Fibroblast of peridontal ligament (primary cell): Measurements from ENCODE around the gene RPS2.
"Not testable (repeated sequence)": the region's sequence is repeated elsewhere in the genome, so short reads cannot be mapped to it uniquely, and the experiment has no call there.

ENCODE experiments used
- DNase-seq: peaks from one replicate; pipeline ENCODE4 v3.0.0-alpha.2; 2010; ENCODE audit errors: extremely low read depth

The RPS2 gene

DNA sequence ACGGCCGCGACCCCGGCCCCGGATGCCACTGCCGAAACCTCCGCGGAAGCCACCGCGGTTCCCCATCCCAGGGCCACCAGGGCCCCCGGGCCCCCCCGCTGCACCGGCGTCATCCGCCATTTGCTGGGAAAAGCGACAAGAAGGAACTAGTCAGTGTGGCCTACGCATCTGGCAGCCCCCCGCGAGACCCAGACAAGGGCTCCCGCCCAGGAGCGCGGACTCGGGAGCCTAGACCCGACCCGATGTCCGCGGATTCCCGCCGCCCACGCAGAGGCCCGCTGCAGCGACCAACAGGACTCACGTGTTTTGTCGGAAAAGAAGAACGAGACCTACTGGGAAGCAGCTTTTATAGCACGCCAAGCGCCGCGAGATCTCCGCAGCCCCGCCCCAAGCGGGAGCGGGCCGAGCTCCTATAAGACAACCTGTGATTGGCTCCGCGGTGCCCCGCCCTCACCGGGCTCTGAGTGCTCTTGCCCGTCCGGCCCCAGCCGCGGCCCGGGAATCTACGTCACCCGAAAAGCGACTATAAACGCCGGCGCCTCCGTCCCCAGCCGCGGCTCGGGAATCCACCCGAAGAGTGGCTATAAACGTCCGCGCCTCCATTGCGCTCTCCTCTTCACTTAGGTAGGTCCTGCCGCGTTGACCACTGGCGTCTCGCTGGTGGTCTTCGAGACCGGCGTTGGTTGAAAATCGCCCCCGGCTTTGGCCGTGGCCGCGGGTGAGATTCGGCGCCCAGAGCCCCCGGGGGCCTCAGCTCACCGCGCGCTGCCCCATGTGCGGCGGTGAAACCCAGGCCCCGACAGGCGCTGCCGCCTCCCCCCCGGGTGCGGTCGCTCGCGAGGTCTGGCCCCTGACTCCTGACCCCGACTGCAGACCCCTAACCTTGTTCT is at the start of gene RPS2:
Gene RPS2 (minus strand): TSS at position 321 of the 890 bp plus-strand sequence. CDS start 201 bp downstream, at position 120.
- DNase-seq = peak; percentile 98

DNA sequence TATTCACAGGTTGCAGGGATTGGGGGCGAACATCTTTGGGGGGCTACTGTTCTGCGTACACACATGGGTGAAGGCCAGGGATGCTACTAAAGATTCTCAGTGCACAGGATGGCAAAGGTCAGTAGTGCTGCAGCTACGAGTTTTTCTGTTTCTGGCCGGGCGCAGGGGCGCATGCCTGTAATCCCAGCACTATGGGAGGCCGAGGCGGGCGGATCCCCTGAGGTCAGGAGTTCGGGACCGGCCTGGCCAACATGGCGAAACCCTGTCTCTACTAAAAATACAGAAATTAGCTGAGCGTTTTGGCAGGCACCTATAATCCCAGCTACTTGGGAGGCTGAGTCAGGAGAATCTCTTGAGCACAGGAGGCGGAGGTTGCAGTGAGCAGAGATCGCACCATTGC is 48.9 kb upstream of the RPS2 start:
- no peak for DNase-seq

DNA sequence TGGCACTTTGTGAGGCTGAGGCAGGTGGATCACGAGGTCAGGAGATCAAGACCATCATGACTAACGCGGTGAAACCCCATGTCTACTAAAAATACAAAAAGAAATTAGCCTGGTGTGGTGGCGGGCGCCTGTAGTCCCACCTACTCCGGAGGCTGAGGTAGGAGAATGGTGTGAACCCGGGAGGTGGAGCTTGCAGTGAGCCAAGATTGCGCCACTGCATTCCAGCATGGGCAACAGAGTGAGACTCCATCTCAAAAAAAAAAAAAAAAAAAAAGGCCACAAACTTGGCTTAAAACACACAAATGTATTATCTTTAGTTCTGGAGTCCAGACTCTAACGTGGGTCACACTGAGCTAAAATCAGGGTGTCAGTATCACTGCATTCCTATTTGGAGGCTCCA is 47.1 kb upstream of the RPS2 start:
- DNase-seq = not testable (repeated sequence)

DNA sequence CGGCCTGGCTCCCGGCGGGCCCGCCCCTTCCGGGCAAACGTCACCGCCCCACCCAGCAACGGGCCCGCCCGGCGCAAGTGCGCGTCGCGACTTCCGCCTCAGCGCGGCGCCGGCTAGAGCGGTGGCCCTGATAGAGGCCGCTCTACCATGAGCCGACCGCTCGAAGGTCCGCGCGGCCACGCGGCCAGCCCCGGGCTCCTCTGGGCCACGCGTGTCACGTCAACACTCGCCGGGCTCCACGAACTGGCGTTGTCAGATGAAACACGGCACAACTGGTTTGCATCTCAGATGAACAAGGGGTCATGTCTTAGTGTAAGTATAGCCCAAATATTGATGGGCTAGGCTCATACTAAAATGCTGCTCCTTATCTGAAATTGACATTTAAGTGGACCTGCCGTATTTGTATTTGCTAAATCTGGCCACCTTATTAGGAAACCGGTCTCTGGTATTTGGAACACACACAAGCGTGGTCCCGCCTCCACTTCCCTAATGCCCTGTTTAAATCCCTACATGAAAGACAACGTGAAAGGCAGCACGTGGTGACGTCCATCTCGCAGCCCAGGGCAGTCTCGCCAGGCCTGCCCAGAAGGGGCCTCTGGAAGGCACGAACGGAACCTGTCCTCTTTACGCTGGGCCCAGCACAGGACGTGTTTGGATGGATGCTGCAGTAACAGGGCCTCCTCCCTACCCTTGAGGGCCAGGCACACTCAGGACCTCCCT is 45.3 kb upstream of the RPS2 start, which contains the start of gene ZNF598:
Gene ZNF598 (minus strand): TSS at position 31 of the 720 bp plus-strand sequence.
- peak; percentile 76 for DNase-seq

DNA sequence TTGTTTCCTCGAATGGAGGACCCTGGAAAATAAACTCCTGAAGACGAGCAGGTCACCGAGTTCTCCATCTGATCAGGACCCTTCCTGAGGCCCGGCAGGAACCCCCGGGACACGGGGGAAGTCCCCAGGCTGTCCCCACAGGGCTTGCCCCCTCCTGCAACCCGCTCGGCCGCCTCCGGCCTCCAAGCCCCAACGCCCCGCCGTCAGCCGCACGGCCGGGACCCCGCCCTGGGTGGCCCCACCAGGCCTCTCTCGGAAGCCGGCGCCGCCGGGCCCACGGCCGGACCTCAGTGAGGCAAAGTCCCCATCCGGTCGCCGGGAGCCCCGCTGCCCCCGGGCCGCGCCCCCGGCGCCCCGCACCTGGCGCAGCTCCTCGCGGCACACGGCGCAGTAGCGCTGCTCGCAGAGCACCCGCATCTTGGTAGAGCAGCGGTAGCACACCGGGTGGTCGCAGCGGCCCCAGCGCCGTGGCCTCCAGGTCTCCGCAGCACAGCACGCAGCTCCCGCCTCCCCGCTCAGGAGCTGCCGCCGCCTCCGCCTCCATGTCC is 44.6 kb upstream of the RPS2 start:
- no peak for DNase-seq

DNA sequence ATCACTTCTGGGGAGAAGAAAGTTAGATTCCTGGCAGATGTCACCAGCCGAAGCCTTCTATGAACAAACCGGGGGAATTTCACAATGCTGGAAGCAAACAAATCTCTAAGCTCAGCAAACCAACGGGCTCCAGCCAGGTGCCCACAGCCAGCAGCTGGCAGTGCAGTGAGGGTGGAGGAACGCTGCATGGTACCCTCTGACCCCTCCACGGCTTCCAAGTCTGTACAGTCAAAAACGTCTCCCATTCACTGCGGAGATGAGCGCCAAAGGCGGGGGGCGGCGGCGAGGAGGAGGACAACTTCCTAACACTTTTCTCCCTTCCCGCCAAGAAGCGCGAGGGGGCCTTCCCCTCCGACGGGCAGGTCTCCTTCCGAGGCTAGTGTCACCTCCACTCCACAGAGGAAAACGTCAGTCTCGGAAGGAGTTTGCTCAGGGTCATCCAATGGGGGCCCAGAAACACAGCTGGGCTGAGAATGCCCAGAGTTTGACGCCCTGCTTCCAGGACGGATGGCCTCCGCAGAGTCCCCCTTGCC is 44.1 kb upstream of the RPS2 start:
- DNase-seq = peak; percentile 60

DNA sequence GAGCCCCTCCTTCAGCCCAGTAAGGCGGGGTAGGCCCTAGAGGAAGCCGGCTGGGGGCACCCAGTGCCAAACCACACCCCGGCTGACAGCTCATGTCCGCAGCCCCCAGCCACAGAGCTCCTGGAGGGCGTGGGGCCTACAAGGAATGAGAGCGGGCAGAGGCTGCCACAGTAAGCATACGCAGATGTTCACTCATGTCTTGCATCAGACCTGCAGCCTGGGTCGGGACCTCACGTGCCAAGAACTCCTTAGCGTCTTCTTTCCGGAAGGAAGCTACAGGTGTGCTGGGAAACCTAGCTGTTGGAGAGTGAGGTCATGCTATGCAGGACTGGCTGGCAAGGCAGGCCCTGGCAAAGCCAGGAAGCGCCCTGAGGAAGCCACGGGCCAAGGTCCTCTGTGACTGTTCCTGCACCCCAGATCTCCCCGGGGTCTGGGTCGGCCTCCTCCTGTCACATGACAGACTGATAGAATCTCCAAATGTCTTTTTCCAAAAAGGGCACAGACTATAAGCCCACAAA is 43.4 kb upstream of the RPS2 start:
- DNase-seq = peak; percentile 78

DNA sequence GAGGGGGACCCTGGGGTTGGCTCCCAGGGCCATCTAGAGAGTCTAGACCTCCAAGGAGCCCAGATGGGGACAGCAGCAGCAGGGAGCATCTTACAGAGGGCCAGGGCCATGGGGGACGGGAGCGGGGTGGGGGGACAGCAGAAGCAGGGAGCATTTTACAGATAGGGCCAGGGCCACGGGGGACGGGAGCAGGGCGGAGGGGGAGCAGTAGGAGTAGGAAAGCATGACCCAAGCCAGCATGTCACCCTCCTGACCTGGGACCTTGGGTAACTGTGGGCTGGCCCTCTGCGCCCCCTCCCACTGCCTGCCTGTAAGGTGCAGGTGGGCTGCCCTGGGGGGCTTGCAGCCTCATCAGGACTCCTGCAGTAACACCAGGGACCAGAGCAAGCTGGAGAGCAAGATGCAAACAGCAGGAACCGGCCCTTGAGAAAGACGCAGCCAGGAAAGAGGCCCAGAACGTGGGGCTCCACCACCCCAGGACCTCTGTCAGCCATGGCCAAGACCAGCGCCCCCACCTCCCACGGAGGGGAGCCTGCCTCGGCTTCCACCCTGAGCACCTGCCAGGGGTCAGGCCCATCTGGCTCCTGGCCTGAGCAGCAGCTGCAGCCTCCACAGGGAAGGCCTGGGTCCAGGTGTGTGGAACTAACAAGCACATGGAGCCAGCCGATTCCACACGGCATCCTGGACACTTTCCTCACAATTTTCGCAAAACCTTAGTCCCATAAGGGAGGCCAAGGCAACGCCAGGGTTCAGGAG is 42.6 kb upstream of the RPS2 start:
- DNase-seq = no peak

DNA sequence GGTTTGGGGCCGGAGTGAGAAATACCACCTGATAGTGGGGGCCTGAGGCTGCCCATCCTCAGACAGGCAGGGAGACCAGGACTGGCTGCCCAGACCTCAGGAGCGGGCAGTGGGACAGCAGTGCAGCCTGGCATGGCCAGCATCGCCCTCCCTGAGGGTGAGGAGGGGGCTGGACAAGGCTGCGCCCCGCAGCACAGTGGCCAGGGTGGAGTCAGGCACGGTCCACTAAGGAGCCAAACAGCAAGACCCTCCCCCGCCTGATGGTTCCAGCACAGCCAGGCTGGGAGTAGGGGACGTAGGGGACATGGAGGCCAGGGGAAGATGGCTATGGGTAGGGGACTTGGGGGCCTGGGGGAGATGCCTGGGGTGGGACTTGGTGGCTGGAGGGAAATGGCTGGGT is 41.7 kb upstream of the RPS2 start:
- no peak for DNase-seq

DNA sequence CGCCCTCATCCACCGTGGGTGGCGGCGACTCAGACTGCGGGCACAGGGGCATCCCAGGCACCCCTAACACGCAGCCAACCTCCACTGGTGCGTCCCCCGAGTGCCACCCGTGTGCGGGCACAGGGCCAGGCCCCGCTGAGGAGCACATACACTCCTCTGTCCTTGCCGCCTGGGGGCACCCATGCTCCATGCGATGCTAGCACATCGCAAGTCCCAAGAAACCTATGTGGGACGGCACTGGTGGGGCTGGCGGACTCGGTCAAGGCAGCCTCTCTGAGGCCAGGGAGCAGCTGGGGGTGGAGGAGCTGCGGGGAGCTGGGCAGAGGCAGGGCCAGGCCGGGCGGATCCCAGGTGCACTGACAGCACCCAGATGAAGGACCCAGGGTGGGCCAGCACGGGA is 41.0 kb upstream of the RPS2 start:
- no peak for DNase-seq

DNA sequence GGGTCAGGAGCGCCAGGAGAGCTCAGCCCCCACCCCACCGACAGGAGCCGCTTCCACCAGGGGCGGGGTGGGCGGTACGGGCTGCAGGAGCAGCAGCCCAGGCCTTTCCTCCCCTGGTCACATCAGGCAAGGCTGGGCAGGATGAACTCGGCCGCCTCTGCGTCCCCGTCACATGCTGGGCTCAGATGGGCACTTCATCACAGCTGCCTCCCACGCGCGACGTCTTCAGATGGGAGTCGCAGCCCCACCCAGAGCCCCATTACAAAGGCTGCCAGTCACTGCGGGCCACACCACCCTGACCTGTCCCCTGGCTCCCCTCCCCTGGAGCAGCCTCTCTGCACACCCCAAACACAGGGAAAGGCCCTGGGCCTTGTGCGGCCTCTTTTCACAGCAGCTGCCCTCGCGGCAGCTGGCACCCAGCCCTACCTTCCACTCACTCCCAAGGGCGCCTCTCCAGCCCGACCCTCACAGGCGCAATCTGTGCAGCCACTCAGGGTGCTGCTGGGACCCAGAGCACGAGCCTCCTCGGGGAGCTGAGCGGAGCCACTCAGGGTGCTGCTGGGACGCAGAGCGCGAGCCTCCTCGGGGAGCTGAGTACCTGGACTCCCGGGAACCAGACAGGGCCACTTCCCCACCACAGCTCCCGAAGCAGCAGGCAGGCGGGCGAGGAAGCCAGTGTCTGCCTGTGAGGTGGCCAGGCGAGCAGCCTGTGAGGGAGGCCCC is 40.3 kb upstream of the RPS2 start:
- DNase-seq = no peak

DNA sequence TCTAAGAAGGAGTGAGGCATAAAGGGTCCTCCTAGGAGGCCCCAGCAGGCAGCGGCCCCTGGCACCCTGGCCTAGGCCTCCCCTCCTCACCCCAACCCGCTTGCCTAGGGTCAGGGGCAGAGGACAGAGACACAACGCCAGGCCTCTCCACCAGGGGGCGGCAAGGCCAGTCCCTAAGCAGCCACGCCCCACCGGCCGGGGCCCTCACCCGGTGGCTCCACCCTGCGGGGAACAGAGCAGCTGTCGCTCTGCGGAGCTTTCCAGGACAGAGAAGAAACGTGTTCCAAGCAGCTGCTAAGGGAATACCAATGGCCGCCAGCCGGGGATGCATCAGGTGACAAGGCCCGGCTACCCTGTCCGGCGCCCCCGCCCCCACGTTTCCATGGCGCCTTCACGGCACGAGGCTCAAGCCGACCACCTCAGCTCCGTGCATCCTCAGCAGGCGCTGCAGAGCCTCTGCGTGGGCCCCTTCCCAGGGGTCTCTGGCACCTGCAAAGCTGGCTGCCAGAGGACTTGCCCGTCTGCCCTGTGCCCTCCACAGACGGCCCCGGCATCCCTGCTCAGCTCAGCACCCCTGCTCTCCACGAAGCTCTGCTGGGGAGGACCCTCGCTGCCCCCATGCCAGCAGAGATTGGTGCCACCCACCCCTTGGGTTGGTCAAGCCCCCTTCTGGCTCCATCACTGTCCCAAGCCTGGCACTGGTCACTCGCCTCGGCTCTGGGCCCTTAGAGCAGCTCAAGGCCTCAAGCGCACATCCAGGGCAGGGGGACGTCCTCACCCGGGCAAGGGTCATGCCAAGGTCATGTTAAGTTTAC is 39.4 kb upstream of the RPS2 start:
- peak; percentile 69 for DNase-seq

DNA sequence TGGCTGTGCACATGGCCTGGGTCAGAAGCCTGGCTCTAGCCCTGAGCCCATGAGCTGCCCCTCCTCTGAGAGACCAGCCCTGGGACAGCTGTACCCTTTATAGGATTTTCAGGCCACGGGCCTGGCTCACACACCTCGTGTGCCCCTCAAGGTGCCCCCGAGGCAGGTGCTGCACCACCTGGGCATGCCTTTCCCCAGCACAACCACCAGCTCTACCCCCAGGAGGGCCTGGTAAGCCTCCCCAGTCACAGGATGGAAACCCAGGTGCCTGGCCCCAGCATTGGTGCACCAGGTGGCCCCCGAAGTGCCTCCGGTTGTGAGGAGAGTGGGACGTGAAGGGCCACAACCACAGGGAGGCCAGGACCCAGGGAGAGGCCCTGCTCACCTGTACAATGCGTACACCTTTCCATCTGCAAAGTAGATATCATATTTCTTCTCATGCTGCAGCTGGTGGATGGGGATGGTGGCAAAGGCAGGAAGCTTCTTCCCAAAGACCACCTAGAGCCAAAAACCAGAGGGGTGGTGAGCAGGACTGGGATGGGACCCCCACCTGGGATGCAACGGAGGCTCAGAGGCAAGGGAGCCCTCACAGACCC is 38.7 kb upstream of the RPS2 start:
- no peak for DNase-seq

DNA sequence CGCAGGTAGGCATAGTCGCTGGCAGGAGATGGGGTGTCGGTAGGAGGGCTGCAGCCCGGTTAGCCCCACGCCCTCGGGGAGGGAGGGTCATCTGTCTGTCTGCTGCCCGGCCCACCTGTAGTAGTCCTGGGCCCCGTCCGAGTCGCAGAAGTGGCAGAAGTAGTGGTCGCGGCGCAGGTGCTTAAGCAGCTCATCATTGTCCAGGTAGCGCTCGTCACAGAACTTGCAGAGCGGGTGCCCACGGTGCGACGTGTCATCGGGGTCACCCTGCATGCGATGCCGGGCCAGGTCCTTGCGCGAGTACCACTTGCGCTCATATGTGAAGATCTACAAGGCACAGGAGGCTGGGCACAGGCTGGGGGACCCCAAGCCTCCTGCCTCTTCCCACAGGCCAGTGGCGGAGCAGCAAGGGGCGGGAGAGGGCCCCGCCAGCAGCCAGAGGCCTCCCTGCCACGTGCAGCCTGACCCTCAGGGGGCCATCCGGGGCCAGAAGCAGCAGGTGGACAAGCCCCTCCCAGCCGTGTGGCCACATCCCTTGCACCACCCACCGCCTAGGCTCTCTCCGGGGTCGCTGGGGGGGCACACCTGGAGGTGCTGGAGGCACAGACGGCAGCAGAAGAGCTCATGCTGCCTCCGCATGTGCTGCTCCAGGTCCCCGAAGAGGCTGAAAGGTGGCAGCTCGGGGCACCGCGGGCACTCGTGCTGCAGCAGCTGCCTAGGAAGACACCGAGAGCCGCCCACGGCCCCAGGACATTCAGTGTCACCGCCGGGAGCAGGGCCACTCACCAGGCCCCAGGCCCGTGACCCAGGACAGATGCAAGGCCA is 38.0 kb upstream of the RPS2 start:
- DNase-seq = no peak

DNA sequence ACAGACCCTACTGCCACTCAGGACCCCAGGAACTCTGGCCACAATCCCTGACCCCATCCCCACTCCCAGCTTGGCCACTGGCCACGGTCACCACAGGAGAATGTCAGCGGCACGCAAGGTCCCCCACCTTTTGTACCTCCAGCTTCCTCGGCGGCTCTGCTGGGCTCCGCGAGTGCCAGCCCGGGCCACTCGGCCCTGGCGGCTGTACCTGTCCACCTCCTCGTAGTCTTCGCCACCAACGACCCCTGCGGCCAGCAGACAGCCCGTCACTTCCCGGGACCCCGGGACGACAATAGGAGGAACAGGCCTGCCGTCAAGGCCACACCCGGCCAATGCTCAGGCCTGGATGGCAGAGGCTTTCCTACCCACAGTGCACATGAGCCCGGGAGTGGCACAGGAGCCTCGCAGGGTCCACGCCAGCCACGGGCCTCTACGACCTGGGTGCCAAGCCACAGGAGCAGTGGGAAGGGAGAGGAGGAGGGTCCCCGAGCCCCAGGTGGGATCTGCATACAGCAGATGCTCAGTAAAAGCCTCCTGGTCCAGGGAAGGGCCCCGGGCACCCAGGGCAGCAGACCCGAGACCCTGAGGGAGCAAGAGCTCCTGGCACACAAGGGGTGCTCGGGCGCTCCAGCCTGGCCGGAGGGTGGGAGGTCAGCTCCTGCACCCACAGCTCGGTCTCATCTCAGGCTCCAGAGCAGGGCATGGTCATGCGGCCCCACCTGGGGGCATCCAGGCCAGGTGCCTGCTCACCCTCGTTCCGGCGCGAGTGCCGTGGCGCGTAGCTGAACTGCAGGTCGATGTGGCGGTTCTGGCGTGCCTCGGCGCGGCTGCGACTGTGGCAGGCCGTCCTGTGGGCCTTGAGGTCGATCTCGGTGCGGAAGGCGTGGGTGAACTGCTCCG is 37.1 kb upstream of the RPS2 start:
- DNase-seq = no peak

DNA sequence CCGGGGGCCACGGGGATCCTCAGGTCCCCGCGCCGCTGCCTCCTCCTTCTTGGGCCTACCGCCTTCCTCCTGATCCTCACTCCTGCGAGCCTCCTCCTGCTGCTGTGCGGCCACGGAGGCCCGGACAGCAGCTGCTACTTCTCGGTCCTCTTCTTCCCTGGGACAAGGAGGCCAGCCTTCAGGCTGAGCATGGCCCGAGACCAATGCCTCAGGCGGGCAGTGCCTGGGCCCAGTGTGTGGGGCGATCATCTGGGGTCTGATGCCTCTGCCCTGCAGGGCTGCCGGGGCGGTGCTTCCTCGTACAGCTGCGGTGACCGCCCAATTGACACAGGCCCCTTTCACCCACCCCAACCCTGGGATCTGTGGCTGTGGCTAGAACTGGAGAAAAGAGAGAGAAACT is 36.4 kb upstream of the RPS2 start:
- DNase-seq = no peak

DNA sequence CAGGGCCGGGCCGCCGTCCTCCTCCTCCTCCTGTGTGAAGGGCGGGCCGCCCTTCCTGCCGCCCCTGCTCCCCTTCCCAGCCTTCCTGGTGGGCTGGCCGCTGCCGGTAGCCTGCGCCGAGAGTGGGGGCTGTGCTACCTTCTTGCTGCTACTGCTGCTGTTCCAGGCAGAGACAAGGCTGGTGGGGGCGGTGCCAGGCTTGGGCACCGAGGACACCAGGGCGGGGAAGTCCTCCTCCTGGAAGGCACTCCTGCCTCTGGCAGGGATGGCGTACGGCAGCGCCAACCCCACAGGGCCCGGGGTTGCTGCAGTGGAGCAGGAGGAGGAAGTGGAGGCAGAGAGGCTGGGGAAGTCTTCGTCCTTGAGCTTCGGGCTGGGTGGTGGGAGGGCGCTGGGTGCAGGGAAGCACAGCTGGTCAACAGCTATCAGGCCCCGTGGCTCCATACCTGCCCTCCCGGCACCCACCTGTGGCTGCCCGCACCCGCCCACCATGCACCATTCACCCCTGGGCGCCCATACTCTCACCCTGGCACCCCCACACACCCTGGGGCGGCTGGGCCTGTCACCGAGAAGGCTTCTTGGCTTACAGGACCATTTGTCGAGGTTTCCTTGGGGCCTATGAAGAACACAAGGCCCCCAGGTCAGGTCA is 35.4 kb upstream of the RPS2 start:
- DNase-seq = no peak
